CD14-positive monocyte (primary cell): ENCODE measurements around the gene AR. TPM values are rescaled to one million over a fixed set of nuclear protein-coding genes. Genes with fewer than 3 reads are reported as not detected.
A peak's percentile ranks its signal among the peaks of the same experiment; 100 is the strongest.

ENCODE experiments used
- DNase-seq, 3 donors: peaks; one replicate each; pipeline ENCODE4 v3.0.0-alpha.2; 2011 to 2022
- H2AFZ ChIP-seq: 2 replicates; pipeline ENCODE4 v1.6.0; 2012; ENCODE audit warnings: mild to moderate bottlenecking, low read depth, low read length, inconsistent platforms; ENCODE audit not compliant: insufficient read depth, poor library complexity, severe bottlenecking
- H3K27ac ChIP-seq, 2 donors: 1 replicate in 1 of 2; 2 replicates in 1 of 2; pipeline ENCODE4 v1.5.1; 2012 to 2013; ENCODE audit warnings: low read length in 2 of 2, control low read depth in 1 of 2, inconsistent platforms in 1 of 2, low read depth in 1 of 2, mild to moderate bottlenecking in 1 of 2
- H3K27me3 ChIP-seq, 2 donors: one replicate each; pipeline versions ENCODE4 v1.6.0 to v1.6.1; 2011 to 2013; ENCODE audit warnings: low read length in 2 of 2; ENCODE audit not compliant: control insufficient read depth in 2 of 2, insufficient read depth in 2 of 2
- H3K36me3 ChIP-seq, 2 donors: replicated peaks in 1 of 2; 1 replicate in 1 of 2; 2 replicates in 1 of 2; pipeline versions ENCODE4 v1.5.1 to v1.6.1; 2012 to 2013; ENCODE audit warnings: low read length in 2 of 2, control low read depth in 1 of 2, inconsistent platforms in 1 of 2, mild to moderate bottlenecking in 1 of 2; ENCODE audit not compliant: insufficient read depth in 2 of 2, control insufficient read depth in 1 of 2
- H3K4me1 ChIP-seq, 2 donors: 1 replicate in 1 of 2; 2 replicates in 1 of 2; pipeline versions ENCODE4 v1.5.1 to v1.6.1; 2012 to 2013; ENCODE audit warnings: low read length in 2 of 2, control low read depth in 1 of 2, inconsistent platforms in 1 of 2, mild to moderate bottlenecking in 1 of 2, moderate library complexity in 1 of 2; ENCODE audit not compliant: insufficient read depth in 2 of 2, control insufficient read depth in 1 of 2
- H3K4me2 ChIP-seq: replicated peaks from 2 replicates; pipeline ENCODE3; 2012; ENCODE audit warnings: low read length, moderate library complexity, mild to moderate bottlenecking; ENCODE audit not compliant: poor library complexity, severe bottlenecking; ENCODE audit errors: extremely low read depth
- H3K4me3 ChIP-seq, 3 experiments: fragments of 200-600 bp in 1 of 3; sonication (generic) in 1 of 3; replicated peaks in 1 of 3; 1 replicate in 2 of 3; 2 replicates in 1 of 3; pipeline ENCODE4 v1.5.1; 2011 to 2013; ENCODE audit warnings: low read length in 3 of 3, mild to moderate bottlenecking in 3 of 3, control low read depth in 2 of 3, low read depth in 2 of 3, inconsistent platforms in 1 of 3, moderate library complexity in 1 of 3
- H3K79me2 ChIP-seq: 2 replicates; pipeline ENCODE4 v1.6.0; 2012; ENCODE audit warnings: mild to moderate bottlenecking, control low read depth, inconsistent platforms, low read length, moderate library complexity; ENCODE audit not compliant: insufficient read depth
- H3K9ac ChIP-seq: 2 replicates; pipeline ENCODE4 v1.6.0; 2017; ENCODE audit warnings: low read length, mild to moderate bottlenecking; ENCODE audit not compliant: insufficient read depth, poor library complexity, severe bottlenecking
- H3K9me3 ChIP-seq, 2 donors: replicated peaks in 1 of 2; 1 replicate in 1 of 2; 2 replicates in 1 of 2; pipeline versions ENCODE4 v1.5.1 to v1.6.1; 2012 to 2013; ENCODE audit warnings: low read length in 2 of 2, control low read depth in 1 of 2; ENCODE audit not compliant: control insufficient read depth in 1 of 2, insufficient read depth in 1 of 2
- H4K20me1 ChIP-seq: 2 replicates; pipeline ENCODE4 v1.6.0; 2012; ENCODE audit warnings: mild to moderate bottlenecking, low read length, control low read depth, moderate library complexity; ENCODE audit not compliant: insufficient read depth
- H3K27ac Mint-ChIP-seq, 7 donors: one replicate each; pipeline ENCODE4 v1.8.0; 2020; ENCODE audit warnings: mild to moderate bottlenecking in 7 of 7, mixed read lengths in 7 of 7, moderate library complexity in 6 of 7, inconsistent platforms in 2 of 7
- H3K27me3 Mint-ChIP-seq, 3 donors: one replicate each; pipeline ENCODE4 v1.8.0; 2021 to 2022; ENCODE audit warnings: low read depth in 3 of 3, mild to moderate bottlenecking in 3 of 3, mixed read lengths in 3 of 3, moderate library complexity in 3 of 3, inconsistent platforms in 1 of 3
- H3K36me3 Mint-ChIP-seq, 2 donors: one replicate each; pipeline ENCODE4 v1.8.0; 2020; ENCODE audit warnings: mixed read lengths in 2 of 2, inconsistent platforms in 1 of 2, mild to moderate bottlenecking in 1 of 2
- H3K4me1 Mint-ChIP-seq: one replicate; pipeline ENCODE4 v1.8.0; 2020; ENCODE audit warnings: mild to moderate bottlenecking, mixed read lengths
- H3K4me3 Mint-ChIP-seq, 2 donors: one replicate each; pipeline ENCODE4 v1.8.0; 2020; ENCODE audit warnings: mild to moderate bottlenecking in 2 of 2, mixed read lengths in 2 of 2, moderate library complexity in 1 of 2
- H3K9me3 Mint-ChIP-seq, 7 donors: one replicate each; pipeline ENCODE4 v1.8.0; 2020 to 2022; ENCODE audit warnings: mixed read lengths in 7 of 7, mild to moderate bottlenecking in 6 of 7, moderate library complexity in 6 of 7, inconsistent platforms in 2 of 7
- CTCF ChIP-seq: fragments of 200-600 bp; IDR thresholded peaks from one replicate; pipeline ENCODE4 v1.8.0; 2022; ENCODE audit warnings: antibody characterized with exemption, mild to moderate bottlenecking
- WGBS: methylation state at CpG from one replicate; pipeline ENCODE4 v1.1.5; 2013; ENCODE audit warnings: missing lambda C conversion rate; ENCODE audit not compliant: insufficient coverage; 5-methylcytosine and 5-hydroxymethylcytosine counted together
- intact Hi-C, 2 donors: fragments of 100-400 bp; cut with micrococcal nuclease; formaldehyde crosslinking; loops; one replicate each; pipeline versions ENCODE4 v1.15.0 to v1.15.1; 2023
- polyA plus RNA-seq, 3 donors: library from polyadenylated mRNA; depleted of rRNA in 1 of 3; unstranded in 2 of 3; stranded (reverse) in 1 of 3; fragments of 300-500 nt in 2 of 3; fragments of >200 nt in 1 of 3; fragmentation: Illumina TruSeq in 2 of 3; gene quantifications; 1 replicate in 2 of 3; 2 replicates in 1 of 3; pipeline ENCODE4 v1.2.3, GENCODE V29; 2012 to 2021

Gene AR
- polyA plus RNA-seq, 3 donors, result not detected

- Histone ChIP-seq H3K4me2 (peak overlapping the region; percentile 60), H3K4me1 (peaks cover 15 to 28% of the 10 kb centered on the region in 2 donors), H3K36me3 (no peaks in the 10 kb centered on the region), H4K20me1 (no peaks in the 10 kb centered on the region), H3K9me3 (peaks cover 0 to 11% of the 10 kb centered on the region in 2 donors), H3K79me2 (no peaks in the 10 kb centered on the region), H3K27ac (no peak overlapping the region), H3K27me3 (peaks cover 27 to 63% of the 10 kb centered on the region in 2 donors), H2AFZ (no peak overlapping the region), H3K9ac (no peak overlapping the region), H3K4me3 (no peak overlapping the region)
- peaks cover 7 to 8% of the 10 kb centered on the region in 2 donors for H3K36me3 Mint-ChIP-seq
- TF ChIP-seq CTCF, result no peak
- peaks cover 0 to 18% (median 4%) of the 10 kb centered on the region in 7 donors for H3K9me3 Mint-ChIP-seq
- peaks cover 50 to 67% (median 53%) of the 10 kb centered on the region in 3 donors for H3K27me3 Mint-ChIP-seq
- H3K27ac Mint-ChIP-seq, result no peak overlapping the region
- H3K4me1 Mint-ChIP-seq, result peaks cover 26% of the 10 kb centered on the region
- no peak for DNase-seq
- intact Hi-C loops, result no loop called here
- H3K4me3 Mint-ChIP-seq, result peak overlapping the region; percentile 27 to 69
- 11% methylated on average over 28 of the region's 44 CpGs for WGBS
Measured at GRCh38 chrX:67546496-67547423, 2.9 kb downstream of the AR start.

GRCh38 chrX:67555578-67556203, 11.9 kb downstream of the AR start:
- Histone ChIP-seq H3K4me3 (no peak overlapping the region), H3K79me2 (no peaks in the 10 kb centered on the region), H3K27ac (no peak overlapping the region), H3K4me2 (no peak overlapping the region), H3K27me3 (no peaks in the 10 kb centered on the region), H3K9ac (no peak overlapping the region), H3K36me3 (no peaks in the 10 kb centered on the region), H2AFZ (no peak overlapping the region), H3K9me3 (no peaks in the 10 kb centered on the region), H4K20me1 (no peaks in the 10 kb centered on the region), H3K4me1 (no peaks in the 10 kb centered on the region)
- Mint-ChIP-seq H3K36me3 (no peaks in the 10 kb centered on the region), H3K9me3 (no peaks in the 10 kb centered on the region), H3K27ac (no peak overlapping the region), H3K4me3 (no peak overlapping the region), H3K4me1 (no peaks in the 10 kb centered on the region), H3K27me3 (peaks cover 0 to 2% (median 0%) of the 10 kb centered on the region in 3 donors)
- peak; percentile 3 to 42 (median 24) for DNase-seq
- intact Hi-C loops, result no loop called here
- peak; percentile 84 for TF ChIP-seq CTCF
- WGBS, result 60% methylated on average over 1 of the region's 7 CpGs
